Progenitor cell of endocrine pancreas (in vitro differentiated cells): ENCODE measurements around the gene TMEM245. TPM values are rescaled to one million over a fixed set of nuclear protein-coding genes. Genes with fewer than 3 reads are reported as not detected.

ENCODE experiments used
- DNase-seq: peaks from one replicate; pipeline ENCODE4 v3.0.0; 2021; ENCODE audit warnings: low spot score; ENCODE audit not compliant: unreplicated experiment
- H3K27ac Mint-ChIP-seq: 2 replicates; pipeline ENCODE4 v1.8.0; 2021; ENCODE audit warnings: mild to moderate bottlenecking, moderate library complexity, mixed read lengths
- H3K27me3 Mint-ChIP-seq: 2 replicates; pipeline ENCODE4 v1.8.0; 2021; ENCODE audit warnings: mixed read lengths
- H3K36me3 Mint-ChIP-seq: 2 replicates; pipeline ENCODE4 v1.8.0; 2022; ENCODE audit warnings: mixed read lengths; ENCODE audit not compliant: insufficient read depth
- H3K4me1 Mint-ChIP-seq: 2 replicates; pipeline ENCODE4 v1.8.0; 2021; ENCODE audit warnings: low read depth, mixed read lengths
- H3K4me3 Mint-ChIP-seq: 2 replicates; pipeline ENCODE4 v1.8.0; 2021; ENCODE audit warnings: low read depth, mild to moderate bottlenecking, moderate library complexity, mixed read lengths
- H3K9me3 Mint-ChIP-seq: 2 replicates; pipeline ENCODE4 v1.8.0; 2021; ENCODE audit warnings: low read depth, mixed read lengths
- total RNA-seq: library from RNA; stranded (reverse); gene quantifications from 2 replicates; pipeline ENCODE4 v1.2.1, GENCODE V29; 2021
- TF ChIP-seq, protein P1 (sequence below): fragments of 200-600 bp; sonication (generic); IDR thresholded peaks from one replicate; pipeline ENCODE4 v1.5.0; 2021; ENCODE audit warnings: antibody characterized with exemption, mild to moderate bottlenecking; ENCODE audit not compliant: unreplicated experiment

The TMEM245 gene
- total RNA-seq, 1 donor from 2014 or later = 57.2 TPM

DNA sequence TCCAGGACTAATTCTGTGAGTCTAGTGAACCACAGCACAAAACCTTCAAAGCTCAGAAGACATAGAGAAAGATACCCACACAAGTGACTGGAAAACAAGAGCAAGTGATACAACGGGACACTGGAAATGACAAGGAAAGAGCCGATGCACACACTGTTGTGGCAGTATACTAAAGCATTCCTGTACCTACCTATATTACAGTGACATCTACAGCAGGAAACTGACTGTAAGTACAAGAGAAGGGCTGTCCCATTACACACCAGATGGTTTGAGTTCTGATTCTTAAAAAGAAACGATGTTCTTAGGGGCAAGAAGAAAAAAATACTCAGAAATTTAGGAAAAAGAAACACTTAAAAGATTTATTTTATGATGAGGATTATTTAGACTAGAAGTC, 18.5 kb downstream of the TMEM245 start:
- H3K36me3 Mint-ChIP-seq = peaks cover 27% of the 10 kb centered on the region
- no peak for DNase-seq
- no peak overlapping the region for H3K4me3 Mint-ChIP-seq
- H3K4me1 Mint-ChIP-seq = peaks cover 30% of the 10 kb centered on the region
- H3K27ac Mint-ChIP-seq = no peak overlapping the region
- TF ChIP-seq, protein P1, sequence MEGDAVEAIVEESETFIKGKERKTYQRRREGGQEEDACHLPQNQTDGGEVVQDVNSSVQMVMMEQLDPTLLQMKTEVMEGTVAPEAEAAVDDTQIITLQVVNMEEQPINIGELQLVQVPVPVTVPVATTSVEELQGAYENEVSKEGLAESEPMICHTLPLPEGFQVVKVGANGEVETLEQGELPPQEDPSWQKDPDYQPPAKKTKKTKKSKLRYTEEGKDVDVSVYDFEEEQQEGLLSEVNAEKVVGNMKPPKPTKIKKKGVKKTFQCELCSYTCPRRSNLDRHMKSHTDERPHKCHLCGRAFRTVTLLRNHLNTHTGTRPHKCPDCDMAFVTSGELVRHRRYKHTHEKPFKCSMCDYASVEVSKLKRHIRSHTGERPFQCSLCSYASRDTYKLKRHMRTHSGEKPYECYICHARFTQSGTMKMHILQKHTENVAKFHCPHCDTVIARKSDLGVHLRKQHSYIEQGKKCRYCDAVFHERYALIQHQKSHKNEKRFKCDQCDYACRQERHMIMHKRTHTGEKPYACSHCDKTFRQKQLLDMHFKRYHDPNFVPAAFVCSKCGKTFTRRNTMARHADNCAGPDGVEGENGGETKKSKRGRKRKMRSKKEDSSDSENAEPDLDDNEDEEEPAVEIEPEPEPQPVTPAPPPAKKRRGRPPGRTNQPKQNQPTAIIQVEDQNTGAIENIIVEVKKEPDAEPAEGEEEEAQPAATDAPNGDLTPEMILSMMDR = no peak
- H3K27me3 Mint-ChIP-seq = no peaks in the 10 kb centered on the region
- H3K9me3 Mint-ChIP-seq = peaks cover 14% of the 10 kb centered on the region

DNA sequence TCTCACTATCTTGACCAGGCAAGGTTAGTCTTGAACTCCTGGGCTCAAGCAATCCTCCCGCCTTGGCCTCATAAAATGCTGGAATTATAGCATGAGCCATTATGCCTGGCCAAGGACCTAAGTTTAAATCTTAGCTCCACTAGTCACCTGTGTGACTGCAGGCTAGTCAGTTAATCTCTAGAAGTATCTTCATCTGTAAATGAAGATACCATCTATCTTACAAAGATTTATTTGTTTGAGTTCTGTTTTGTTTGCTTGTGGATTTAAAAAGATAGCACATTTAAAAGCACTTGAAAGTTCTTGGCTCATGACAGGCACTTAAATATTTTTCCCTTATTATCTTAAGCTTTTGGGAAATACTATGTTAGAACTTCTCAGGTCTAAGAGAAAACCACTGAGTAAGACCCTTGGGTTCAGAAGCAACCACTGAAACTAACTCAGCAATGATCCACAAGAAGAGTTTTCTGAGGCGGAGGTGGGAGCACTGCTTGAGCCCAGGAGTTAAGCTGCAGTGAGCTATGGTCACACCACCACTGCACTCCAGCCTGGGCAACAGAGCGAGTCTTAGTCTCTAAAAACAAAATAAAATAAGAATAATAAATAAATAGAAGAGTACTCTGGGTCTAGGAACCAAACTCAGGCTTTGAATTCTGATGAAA, 19.1 kb downstream of the TMEM245 start:
- Mint-ChIP-seq H3K27ac (no peak overlapping the region), H3K27me3 (no peaks in the 10 kb centered on the region), H3K36me3 (peaks cover 30% of the 10 kb centered on the region), H3K4me3 (no peak overlapping the region), H3K4me1 (peaks cover 33% of the 10 kb centered on the region), H3K9me3 (peaks cover 14% of the 10 kb centered on the region)
- no peak for DNase-seq
- TF ChIP-seq, protein P1 = no peak

DNA sequence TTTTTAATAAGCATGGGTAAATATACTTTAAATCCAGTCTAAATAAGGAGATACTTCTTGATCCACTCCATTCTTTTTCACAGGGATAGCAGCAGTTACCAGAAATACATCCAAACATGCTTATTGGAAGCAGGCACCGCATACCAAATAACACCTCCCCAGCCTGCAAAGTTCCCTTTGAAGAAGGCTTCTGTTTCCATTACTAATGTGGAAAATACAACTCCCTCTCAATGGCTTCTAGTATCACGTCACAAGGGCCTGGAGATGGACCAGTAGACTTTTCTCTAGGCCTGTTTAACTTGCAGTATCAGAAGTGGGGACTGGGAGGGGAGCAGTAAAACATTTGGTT, 20.8 kb downstream of the TMEM245 start:
- TF ChIP-seq, protein P1 = no peak
- H3K4me1 Mint-ChIP-seq = peaks cover 48% of the 10 kb centered on the region
- no peak for DNase-seq
- H3K27me3 Mint-ChIP-seq = no peaks in the 10 kb centered on the region
- peak overlapping the region; percentile 88 for H3K27ac Mint-ChIP-seq
- no peak overlapping the region for H3K4me3 Mint-ChIP-seq
- peaks cover 17% of the 10 kb centered on the region for H3K36me3 Mint-ChIP-seq
- peaks cover 12% of the 10 kb centered on the region for H3K9me3 Mint-ChIP-seq

DNA sequence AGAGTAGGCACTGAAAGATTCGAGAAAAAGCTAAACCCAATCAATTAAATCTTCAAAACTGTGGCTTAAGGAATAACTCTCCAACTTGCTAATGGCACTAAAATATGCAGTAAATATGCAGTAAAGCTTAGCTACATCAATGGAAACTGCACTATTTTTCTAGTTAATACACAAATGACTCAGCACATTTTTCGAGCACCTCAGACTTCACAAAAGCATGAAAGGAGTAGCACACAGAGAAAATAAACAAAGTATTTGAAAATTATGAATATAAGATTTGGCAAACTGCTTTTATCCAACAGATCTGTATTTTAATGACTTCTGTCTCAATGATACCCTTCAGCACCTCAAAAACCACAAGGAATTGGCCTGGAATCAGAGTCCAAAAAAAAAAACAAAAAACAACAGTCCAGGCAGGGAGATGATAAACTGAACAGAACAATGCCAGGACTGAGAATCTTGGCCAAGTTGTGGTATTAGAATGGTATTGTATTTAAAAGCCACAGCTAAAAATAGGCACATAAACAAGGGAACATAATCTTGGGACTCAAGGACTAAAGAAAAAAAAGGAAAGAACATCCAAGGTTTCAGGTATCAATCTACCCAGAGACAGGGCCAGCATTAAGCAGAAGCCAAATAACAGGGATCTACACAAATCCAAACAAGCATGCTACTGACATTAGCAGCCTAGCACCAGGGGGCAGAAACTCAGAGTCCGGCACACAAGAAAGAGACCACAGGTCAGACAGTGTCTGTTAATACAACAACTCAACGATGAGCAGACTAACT, 21.4 kb downstream of the TMEM245 start:
- no peak for DNase-seq
- H3K4me1 Mint-ChIP-seq = peaks cover 49% of the 10 kb centered on the region
- no peaks in the 10 kb centered on the region for H3K27me3 Mint-ChIP-seq
- peaks cover 9% of the 10 kb centered on the region for H3K9me3 Mint-ChIP-seq
- TF ChIP-seq, protein P1 = peak; percentile 32
- peaks cover 14% of the 10 kb centered on the region for H3K36me3 Mint-ChIP-seq
- peak overlapping the region; percentile 88 for H3K27ac Mint-ChIP-seq
- H3K4me3 Mint-ChIP-seq = no peak overlapping the region

DNA sequence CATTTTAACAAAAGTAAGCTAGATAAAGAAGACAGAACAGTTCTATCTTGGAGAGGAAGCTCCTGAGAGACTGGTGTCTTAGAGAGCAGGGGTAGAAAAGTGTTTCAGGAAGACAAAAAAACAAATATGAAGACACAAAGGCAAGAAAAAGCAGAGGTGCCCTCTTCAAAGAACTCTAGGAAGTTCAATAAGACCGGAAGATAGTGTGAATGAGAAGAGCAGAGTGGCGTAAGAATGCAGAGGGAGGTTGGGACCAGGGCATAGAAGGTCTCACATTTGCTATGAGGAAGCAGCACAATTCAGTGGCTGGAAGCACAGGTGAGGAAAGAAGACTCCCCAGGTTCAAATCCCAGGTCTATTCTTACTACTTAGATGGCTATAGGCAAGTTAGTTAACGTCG, 22.6 kb downstream of the TMEM245 start:
- TF ChIP-seq, protein P1 = no peak
- Mint-ChIP-seq H3K4me3 (no peak overlapping the region), H3K27ac (peak overlapping the region; percentile 67), H3K36me3 (peaks cover 9% of the 10 kb centered on the region), H3K4me1 (peaks cover 52% of the 10 kb centered on the region), H3K27me3 (no peaks in the 10 kb centered on the region), H3K9me3 (no peaks in the 10 kb centered on the region)
- DNase-seq = no peak
